Loucy (cell line): Measurements from ENCODE around the gene COX7A2.

ENCODE experiments used
- H2AFZ ChIP-seq: fragments of 200-600 bp; sonication (generic); 2 replicates; pipeline ENCODE4 v1.6.0; 2016; ENCODE audit warnings: antibody characterized with exemption, mild to moderate bottlenecking, low read length, moderate library complexity
- H3F3A ChIP-seq: fragments of 200-600 bp; 2 replicates; pipeline ENCODE4 v1.6.0; 2016; ENCODE audit warnings: antibody characterized with exemption, low read depth, mild to moderate bottlenecking
- H3K27me3 ChIP-seq: fragments of 200-600 bp; sonication (generic); 2 replicates; pipeline ENCODE4 v1.6.1; 2014; ENCODE audit warnings: low read length, mild to moderate bottlenecking; ENCODE audit not compliant: insufficient read depth, poor library complexity, severe bottlenecking
- H3K36me3 ChIP-seq: fragments of 200-600 bp; sonication (generic); 2 replicates; pipeline ENCODE4 v1.6.1; 2016; ENCODE audit warnings: low read length; ENCODE audit not compliant: insufficient read depth
- H3K4me1 ChIP-seq: fragments of 200-600 bp; sonication (generic); 2 replicates; pipeline ENCODE4 v1.5.1; 2014; ENCODE audit warnings: low read length, mild to moderate bottlenecking; ENCODE audit not compliant: insufficient read depth, poor library complexity, severe bottlenecking
- H3K4me2 ChIP-seq: fragments of 200-600 bp; sonication (generic); 2 replicates; pipeline ENCODE4 v1.6.0; 2014; ENCODE audit warnings: antibody characterized with exemption, low read length, low read depth, mild to moderate bottlenecking; ENCODE audit not compliant: poor library complexity, severe bottlenecking
- H3K4me3 ChIP-seq: fragments of 200-600 bp; sonication (generic); 2 replicates; pipeline ENCODE4 v1.5.1; 2014; ENCODE audit warnings: low read length, mild to moderate bottlenecking, mixed read lengths; ENCODE audit not compliant: poor library complexity, severe bottlenecking
- H3K79me2 ChIP-seq: fragments of 200-600 bp; sonication (generic); 2 replicates; pipeline ENCODE4 v1.6.1; 2014; ENCODE audit warnings: low read length; ENCODE audit not compliant: insufficient read depth
- H3K9ac ChIP-seq: fragments of 200-600 bp; sonication (generic); 2 replicates; pipeline ENCODE4 v1.6.0; 2014; ENCODE audit warnings: mild to moderate bottlenecking, low read depth, low read length, moderate library complexity; ENCODE audit not compliant: poor library complexity, severe bottlenecking
- H3K9me2 ChIP-seq: fragments of 200-600 bp; sonication (generic); replicated peaks from 2 replicates; pipeline ENCODE4 v1.6.1; 2016; ENCODE audit warnings: low read depth, low read length, mixed read lengths
- H3K9me3 ChIP-seq: fragments of 200-600 bp; sonication (generic); 2 replicates; pipeline ENCODE4 v1.6.1; 2014; ENCODE audit warnings: mild to moderate bottlenecking, antibody characterized with exemption, low read length, low read depth; ENCODE audit not compliant: insufficient read depth
- H4K20me1 ChIP-seq: fragments of 200-600 bp; sonication (generic); 2 replicates; pipeline ENCODE4 v1.6.0; 2014; ENCODE audit warnings: antibody characterized with exemption, low read length, mild to moderate bottlenecking; ENCODE audit not compliant: insufficient read depth, poor library complexity, severe bottlenecking
- CTCF ChIP-seq: fragments of 200-600 bp; sonication (generic); conservative IDR thresholded peaks from 2 replicates; pipeline ENCODE4 v1.5.1; 2014; ENCODE audit warnings: mild to moderate bottlenecking, antibody characterized with exemption, low read length
- EZH2phosphoT487 ChIP-seq: fragments of 200-600 bp; IDR thresholded peaks from 2 replicates; pipeline ENCODE4 v1.6.1; 2018; ENCODE audit warnings: antibody characterized with exemption, mild to moderate bottlenecking, moderate library complexity, borderline replicate concordance

The COX7A2 gene

GRCh38 chr6:75205776-75206575, 37.6 kb downstream of the COX7A2 start, which contains the start of gene COL12A1:
Gene COL12A1, minus strand, starts transcription at chr6:75206053. Its CDS starts 3,261 bp downstream, at chr6:75202792.
- no peaks in the 10 kb centered on the region for H3K9me2 ChIP-seq
- H3K4me3 ChIP-seq = no peak within 1 kb of the TSS
- H3K9ac ChIP-seq = no peak within 1 kb of the TSS
- no peak within 1 kb of the TSS for H3K4me2 ChIP-seq
- no peaks in the 10 kb centered on the region for H3K4me1 ChIP-seq
- H3K27me3 ChIP-seq = no peaks in the 10 kb centered on the region
- no peaks in the 10 kb centered on the region for H3F3A ChIP-seq
- no peak within 1 kb of the TSS for H2AFZ ChIP-seq
- H3K9me3 ChIP-seq = no peaks in the 10 kb centered on the region
- no peaks in the 10 kb centered on the region for H3K79me2 ChIP-seq
- TF ChIP-seq CTCF (no peak), EZH2phosphoT487 (no peak)
- no peaks in the 10 kb centered on the region for H4K20me1 ChIP-seq
- no peaks in the 10 kb centered on the region for H3K36me3 ChIP-seq

- Histone ChIP-seq H3K9me2 (no peaks in the 10 kb centered on the region), H3K27me3 (no peaks in the 10 kb centered on the region), H3K4me1 (no peaks in the 10 kb centered on the region), H4K20me1 (no peaks in the 10 kb centered on the region), H3K9ac (no peak overlapping the region), H3K9me3 (no peaks in the 10 kb centered on the region), H2AFZ (no peak overlapping the region), H3K4me2 (no peak overlapping the region), H3K79me2 (no peaks in the 10 kb centered on the region), H3K36me3 (no peaks in the 10 kb centered on the region), H3K4me3 (no peak overlapping the region), H3F3A (no peaks in the 10 kb centered on the region)
- no peak for TF ChIP-seq CTCF
Observed at GRCh38 chr6:75204959-75205775, 38.4 kb downstream of the COX7A2 start.

GRCh38 chr6:75204217-75204958, 39.2 kb downstream of the COX7A2 start:
- H3F3A ChIP-seq = no peaks in the 10 kb centered on the region
- H3K9me2 ChIP-seq = no peaks in the 10 kb centered on the region
- no peak overlapping the region for H3K4me2 ChIP-seq
- H4K20me1 ChIP-seq = no peaks in the 10 kb centered on the region
- no peak overlapping the region for H3K4me3 ChIP-seq
- H3K9ac ChIP-seq = no peak overlapping the region
- H3K36me3 ChIP-seq = no peaks in the 10 kb centered on the region
- no peaks in the 10 kb centered on the region for H3K79me2 ChIP-seq
- H3K4me1 ChIP-seq = no peaks in the 10 kb centered on the region
- H3K9me3 ChIP-seq = no peaks in the 10 kb centered on the region
- TF ChIP-seq EZH2phosphoT487 (no peak), CTCF (no peak)
- H2AFZ ChIP-seq = no peak overlapping the region
- H3K27me3 ChIP-seq = no peaks in the 10 kb centered on the region
